Neural cell (in vitro differentiated cells): ENCODE results near the gene RIPOR1. TPM values are rescaled to one million over a fixed set of nuclear protein-coding genes. Genes with fewer than 3 reads are reported as not detected.

Experiments
- H2AFZ ChIP-seq: fragments of 200-600, 300-800 bp; sonication (generic), shearing (Covaris generic); 2 replicates; pipeline ENCODE4 v1.6.0; 2014; ENCODE audit warnings: low read depth, mild to moderate bottlenecking, antibody characterized with exemption, low read length, moderate library complexity
- H3F3A ChIP-seq: fragments of 200-600 bp; shearing (Covaris generic); 2 replicates; pipeline ENCODE4 v1.6.1; 2016; ENCODE audit warnings: mild to moderate bottlenecking, moderate library complexity, mixed read lengths, antibody characterized with exemption, low read length; ENCODE audit not compliant: insufficient read depth, poor library complexity, severe bottlenecking
- H3K27ac ChIP-seq: fragments of 200-600, 300-800 bp; sonication (generic), shearing (Covaris generic); 2 replicates; pipeline ENCODE4 v1.5.1; 2014; ENCODE audit warnings: mild to moderate bottlenecking, low read length, moderate library complexity
- H3K27me3 ChIP-seq: fragments of 300-800, 200-600 bp; sonication (generic), shearing (Covaris generic); 2 replicates; pipeline ENCODE4 v1.6.0; 2014; ENCODE audit warnings: mild to moderate bottlenecking, low read depth, low read length, moderate library complexity; ENCODE audit not compliant: insufficient read depth
- H3K36me3 ChIP-seq: fragments of 300-800, 200-600 bp; sonication (generic), shearing (Covaris generic); 2 replicates; pipeline ENCODE4 v1.5.1; 2014; ENCODE audit warnings: mild to moderate bottlenecking, antibody characterized with exemption, low read length, moderate library complexity; ENCODE audit not compliant: insufficient read depth
- H3K4me2 ChIP-seq: fragments of 300-800, 200-600 bp; sonication (generic), shearing (Covaris generic); 2 replicates; pipeline ENCODE4 v1.6.0; 2014; ENCODE audit warnings: mild to moderate bottlenecking, low read length
- H3K4me3 ChIP-seq: fragments of 300-800, 200-600 bp; sonication (generic), shearing (Covaris generic); 2 replicates; pipeline ENCODE4 v1.5.1; 2014; ENCODE audit warnings: mild to moderate bottlenecking, low read length, moderate library complexity
- H3K79me2 ChIP-seq: fragments of 200-600 bp; shearing (Covaris generic); replicated peaks from 2 replicates; pipeline ENCODE4 v1.6.0; 2014; ENCODE audit warnings: mild to moderate bottlenecking, low read length, moderate library complexity; ENCODE audit not compliant: insufficient read depth
- H3K9ac ChIP-seq: fragments of 300-800, 200-600 bp; sonication (generic), shearing (Covaris generic); 2 replicates; pipeline ENCODE4 v1.6.1; 2016; ENCODE audit warnings: mild to moderate bottlenecking, low read length, mixed read lengths
- H3K9me2 ChIP-seq: fragments of 200-600 bp; shearing (Covaris generic); 2 replicates; pipeline ENCODE4 v1.6.1; 2016; ENCODE audit warnings: mild to moderate bottlenecking, low read length, mixed read lengths; ENCODE audit not compliant: insufficient read depth
- H3K9me3 ChIP-seq: fragments of 200-600, 300-800 bp; sonication (generic), shearing (Covaris generic); 2 replicates; pipeline ENCODE4 v1.6.1; 2016; ENCODE audit warnings: mild to moderate bottlenecking, mixed run types, low read length, moderate library complexity, mixed read lengths
- H4K20me1 ChIP-seq: fragments of 200-600 bp; shearing (Covaris generic); 2 replicates; pipeline ENCODE4 v1.6.1; 2016; ENCODE audit warnings: mild to moderate bottlenecking, mixed run types; ENCODE audit not compliant: insufficient read depth
- CTCF ChIP-seq: fragments of 450-650 bp; IDR thresholded peaks from 2 replicates; pipeline ENCODE4 v1.5.1; 2014; ENCODE audit warnings: antibody characterized with exemption, mild to moderate bottlenecking, moderate library complexity; ENCODE audit not compliant: poor library complexity, severe bottlenecking
- EP300 ChIP-seq: fragments of 450-650 bp; conservative IDR thresholded peaks from 2 replicates; pipeline ENCODE4 v1.6.1; 2014; ENCODE audit warnings: antibody characterized with exemption, mild to moderate bottlenecking, moderate library complexity; ENCODE audit not compliant: poor library complexity, severe bottlenecking
- EZH2 ChIP-seq: fragments of 200-600, 300-800 bp; shearing (Covaris generic), sonication (generic); IDR thresholded peaks from 2 replicates; pipeline ENCODE4 v1.6.1; 2014; ENCODE audit warnings: antibody characterized with exemption, low read length, borderline replicate concordance, mild to moderate bottlenecking; ENCODE audit not compliant: insufficient read depth, poor library complexity, severe bottlenecking
- MXI1 ChIP-seq: fragments of 450-650 bp; conservative IDR thresholded peaks from 2 replicates; pipeline ENCODE4 v1.6.1; 2014; ENCODE audit warnings: antibody characterized with exemption, mild to moderate bottlenecking; ENCODE audit not compliant: poor library complexity, severe bottlenecking
- POLR2AphosphoS5 ChIP-seq: IDR thresholded peaks from 2 replicates; pipeline ENCODE4 v1.6.1; 2012
- RAD21 ChIP-seq: fragments of 450-650 bp; conservative IDR thresholded peaks from 2 replicates; pipeline ENCODE4 v1.6.1; 2014; ENCODE audit warnings: antibody characterized with exemption, mild to moderate bottlenecking, moderate library complexity
- REST ChIP-seq: IDR thresholded peaks from 2 replicates; pipeline ENCODE4 v1.6.1; 2012; ENCODE audit warnings: borderline replicate concordance
- SMC3 ChIP-seq: fragments of 450-650 bp; conservative IDR thresholded peaks from 2 replicates; pipeline ENCODE4 v1.6.1; 2014; ENCODE audit warnings: antibody characterized with exemption, mild to moderate bottlenecking, moderate library complexity; ENCODE audit not compliant: poor library complexity
- TAF1 ChIP-seq: IDR thresholded peaks from 2 replicates; pipeline ENCODE4 v1.6.1; 2012; ENCODE audit warnings: low read depth
- polyA plus RNA-seq: library from polyadenylated mRNA; depleted of rRNA; stranded (reverse); fragments of >200 nt; gene quantifications from 2 replicates; pipeline ENCODE4 v1.2.3, GENCODE V29; 2014

RIPOR1 gene
- polyA plus RNA-seq, 1 donor from 2014 or later, result 13.2 TPM

- Histone ChIP-seq H3K27me3 (no peaks in the 10 kb centered on the region), H4K20me1 (no peaks in the 10 kb centered on the region), H3K27ac (no peak overlapping the region), H3F3A (no peaks in the 10 kb centered on the region), H3K4me2 (no peak overlapping the region), H3K9ac (no peak overlapping the region), H3K79me2 (peaks cover 4% of the 10 kb centered on the region), H2AFZ (no peak overlapping the region), H3K4me3 (no peak overlapping the region), H3K9me3 (no peaks in the 10 kb centered on the region), H3K36me3 (peaks cover 6% of the 10 kb centered on the region), H3K9me2 (no peaks in the 10 kb centered on the region)
- no peak for TF ChIP-seq EP300
- no peak for TF ChIP-seq POLR2AphosphoS5
- no peak for TF ChIP-seq TAF1
- no peak for TF ChIP-seq MXI1
- TF ChIP-seq CTCF, result no peak
- TF ChIP-seq REST, result no peak
- no peak for TF ChIP-seq RAD21
- no peak for TF ChIP-seq EZH2
- TF ChIP-seq SMC3, result no peak
These were observed 23.3 kb downstream of the RIPOR1 start for GRCh38 chr16:67551972-67552371.

DNA sequence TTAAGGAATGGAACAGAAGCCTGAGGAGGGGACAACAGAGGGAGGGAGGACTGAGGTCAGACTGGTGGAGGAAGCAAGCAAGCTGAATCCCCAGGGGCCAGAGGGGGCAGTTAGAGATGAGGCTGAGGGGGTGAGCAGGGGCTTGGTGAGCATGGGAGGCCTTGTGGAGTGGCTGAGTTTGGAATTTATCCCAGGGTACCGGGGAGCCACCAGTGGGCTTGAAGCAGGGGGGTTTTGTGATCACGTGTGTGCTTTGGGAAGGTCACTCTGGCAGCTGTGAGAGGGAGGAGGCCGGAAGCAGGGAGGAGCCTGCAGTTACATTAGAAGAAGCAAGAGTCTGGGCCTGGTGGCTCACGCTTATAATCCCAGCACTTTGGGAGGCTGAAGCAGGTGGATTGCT is 23.8 kb downstream of the RIPOR1 start:
- H3K9me3 ChIP-seq, result no peaks in the 10 kb centered on the region
- no peaks in the 10 kb centered on the region for H3K27me3 ChIP-seq
- no peak overlapping the region for H3K4me2 ChIP-seq
- no peaks in the 10 kb centered on the region for H3F3A ChIP-seq
- no peak overlapping the region for H3K27ac ChIP-seq
- no peak overlapping the region for H3K9ac ChIP-seq
- peaks cover 4% of the 10 kb centered on the region for H3K79me2 ChIP-seq
- H3K36me3 ChIP-seq, result peaks cover 4% of the 10 kb centered on the region
- H2AFZ ChIP-seq, result no peak overlapping the region
- TF ChIP-seq POLR2AphosphoS5 (no peak), EZH2 (no peak), CTCF (no peak), REST (no peak), MXI1 (no peak), SMC3 (no peak), TAF1 (no peak), EP300 (no peak), RAD21 (no peak)
- no peak overlapping the region for H3K4me3 ChIP-seq
- no peaks in the 10 kb centered on the region for H4K20me1 ChIP-seq
- H3K9me2 ChIP-seq, result no peaks in the 10 kb centered on the region
